Karpas-422 (cell line): ENCODE data around the gene NMT1. TPM values are rescaled to one million over a fixed set of nuclear protein-coding genes. Genes with fewer than 3 reads are reported as not detected.

ENCODE experiments used
- DNase-seq: peaks from one replicate; pipeline ENCODE4 v3.0.0-alpha.2; 2015
- H2AFZ ChIP-seq: fragments of 200-600 bp; sonication (generic); 2 replicates; pipeline ENCODE4 v1.6.1; 2014; ENCODE audit warnings: antibody characterized with exemption, low read length, mixed read lengths
- H3K27ac ChIP-seq: fragments of 200-600 bp; sonication (generic); 2 replicates; pipeline ENCODE4 v1.5.1; 2014; ENCODE audit warnings: mild to moderate bottlenecking, low read length, moderate library complexity
- H3K27me3 ChIP-seq: fragments of 200-600 bp; sonication (generic); 2 replicates; pipeline ENCODE4 v1.6.1; 2014; ENCODE audit warnings: low read length, mixed read lengths
- H3K36me3 ChIP-seq: fragments of 200-600 bp; sonication (generic); 2 replicates; pipeline ENCODE4 v1.6.1; 2014; ENCODE audit warnings: low read length, mixed read lengths; ENCODE audit not compliant: insufficient read depth
- H3K4me1 ChIP-seq: fragments of 200-600 bp; sonication (generic); 2 replicates; pipeline ENCODE4 v1.6.1; 2014; ENCODE audit warnings: mild to moderate bottlenecking, low read length, mixed read lengths
- H3K4me2 ChIP-seq: fragments of 200-600 bp; sonication (generic); 2 replicates; pipeline ENCODE4 v1.6.1; 2014; ENCODE audit warnings: low read length, low read depth, mild to moderate bottlenecking; ENCODE audit not compliant: poor library complexity, severe bottlenecking
- H3K4me3 ChIP-seq: fragments of 200-600 bp; sonication (generic); 2 replicates; pipeline ENCODE4 v1.5.1; 2014; ENCODE audit warnings: mild to moderate bottlenecking, antibody characterized with exemption, low read length, mixed read lengths
- H3K79me2 ChIP-seq: fragments of 200-600 bp; sonication (generic); 2 replicates; pipeline ENCODE4 v1.6.1; 2014; ENCODE audit warnings: mild to moderate bottlenecking, low read length, mixed read lengths
- H3K9ac ChIP-seq: fragments of 200-600 bp; sonication (generic); 2 replicates; pipeline ENCODE4 v1.6.0; 2014; ENCODE audit warnings: low read length
- H3K9me2 ChIP-seq: fragments of 200-600 bp; sonication (generic), shearing (Covaris generic); replicated peaks from 2 replicates; pipeline ENCODE4 v1.6.0; 2014; ENCODE audit warnings: mild to moderate bottlenecking, low read length, moderate library complexity; ENCODE audit not compliant: insufficient read depth
- H3K9me3 ChIP-seq: fragments of 300-700, 200-600 bp; sonication (generic); 2 replicates; pipeline ENCODE4 v1.6.1; 2014; ENCODE audit warnings: low read length, mixed read lengths
- H4K20me1 ChIP-seq: fragments of 200-600 bp; sonication (generic); 2 replicates; pipeline ENCODE4 v1.6.1; 2014; ENCODE audit warnings: mild to moderate bottlenecking, antibody characterized with exemption, low read length, low read depth; ENCODE audit not compliant: insufficient read depth
- total RNA-seq: library from RNA; depleted of rRNA; stranded (reverse); fragments of >200 nt; shearing (Covaris generic); gene quantifications from 2 replicates; pipeline ENCODE4 v1.2.3, GENCODE V29; 2014; ENCODE audit warnings: low replicate concordance

Gene NMT1
- total RNA-seq, 1 experiment from 2014 or later, result 48.5 TPM

- Histone ChIP-seq H4K20me1 (peaks cover 13% of the 10 kb centered on the region; the same call in 1 of the 2 replicates), H3K9me2 (no peaks in the 10 kb centered on the region), H3K27ac (no peak overlapping the region), H3K79me2 (no peaks in the 10 kb centered on the region), H3K9me3 (no peaks in the 10 kb centered on the region), H3K27me3 (no peaks in the 10 kb centered on the region), H3K36me3 (peaks cover 5% of the 10 kb centered on the region), H2AFZ (no peak overlapping the region), H3K4me1 (peaks cover 3% of the 10 kb centered on the region), H3K4me2 (no peak overlapping the region), H3K4me3 (no peak overlapping the region), H3K9ac (no peak overlapping the region)
- no peak for DNase-seq
Observed at GRCh38 chr17:45106582-45106981, 45.5 kb downstream of the NMT1 start.

GRCh38 chr17:45107293-45108010 lies 46.3 kb downstream of the NMT1 start:
- Histone ChIP-seq H2AFZ (no peak overlapping the region), H3K4me1 (peaks cover 9% of the 10 kb centered on the region), H4K20me1 (peaks cover 16% of the 10 kb centered on the region; the same call in 1 of the 2 replicates), H3K9me2 (no peaks in the 10 kb centered on the region), H3K9me3 (no peaks in the 10 kb centered on the region), H3K36me3 (peaks cover 5% of the 10 kb centered on the region), H3K27me3 (no peaks in the 10 kb centered on the region), H3K27ac (no peak overlapping the region), H3K9ac (no peak overlapping the region), H3K79me2 (no peaks in the 10 kb centered on the region), H3K4me3 (no peak overlapping the region), H3K4me2 (no peak overlapping the region)
- DNase-seq, result no peak

GRCh38 chr17:45108051-45108450 lies 46.9 kb downstream of the NMT1 start:
- Histone ChIP-seq H3K4me2 (no peak overlapping the region), H3K4me1 (peaks cover 9% of the 10 kb centered on the region), H4K20me1 (peaks cover 16% of the 10 kb centered on the region; the same call in 1 of the 2 replicates), H2AFZ (no peak overlapping the region), H3K36me3 (peaks cover 2% of the 10 kb centered on the region), H3K27me3 (no peaks in the 10 kb centered on the region), H3K9me2 (no peaks in the 10 kb centered on the region), H3K27ac (no peak overlapping the region), H3K9ac (no peak overlapping the region), H3K9me3 (no peaks in the 10 kb centered on the region), H3K4me3 (no peak overlapping the region), H3K79me2 (no peaks in the 10 kb centered on the region)
- no peak for DNase-seq

GRCh38 chr17:45108595-45109521 lies 47.7 kb downstream of the NMT1 start:
- H3K36me3 ChIP-seq, result no peaks in the 10 kb centered on the region; the same call in 1 of the 2 replicates
- no peak overlapping the region for H3K4me3 ChIP-seq
- no peak overlapping the region for H3K9ac ChIP-seq

GRCh38 chr17:45110676-45111611 lies 49.8 kb downstream of the NMT1 start:
- H3K27ac ChIP-seq, result no peak overlapping the region
- H3K27me3 ChIP-seq, result no peaks in the 10 kb centered on the region
- DNase-seq, result no peak
- peaks cover 9% of the 10 kb centered on the region for H3K4me1 ChIP-seq
- H2AFZ ChIP-seq, result no peak overlapping the region
- no peak overlapping the region for H3K9ac ChIP-seq
- H3K36me3 ChIP-seq, result no peaks in the 10 kb centered on the region
- H3K9me2 ChIP-seq, result no peaks in the 10 kb centered on the region
- H3K79me2 ChIP-seq, result no peaks in the 10 kb centered on the region
- H3K4me3 ChIP-seq, result no peak overlapping the region
- peaks cover 13% of the 10 kb centered on the region; the same call in 1 of the 2 replicates for H4K20me1 ChIP-seq
- H3K4me2 ChIP-seq, result no peak overlapping the region
- no peaks in the 10 kb centered on the region for H3K9me3 ChIP-seq

More at GRCh38 chr17:45108595-45109521, 47.7 kb downstream of the NMT1 start:
- Histone ChIP-seq H3K9me2 (no peaks in the 10 kb centered on the region), H4K20me1 (peaks cover 16% of the 10 kb centered on the region; the same call in 1 of the 2 replicates), H3K79me2 (no peaks in the 10 kb centered on the region), H3K27ac (no peak overlapping the region), H3K27me3 (no peaks in the 10 kb centered on the region), H3K4me2 (no peak overlapping the region), H3K4me1 (peaks cover 9% of the 10 kb centered on the region), H3K9me3 (no peaks in the 10 kb centered on the region), H2AFZ (no peak overlapping the region)
- DNase-seq, result no peak

GRCh38 chr17:45111850-45112249 lies 50.7 kb downstream of the NMT1 start:
- Histone ChIP-seq H3K4me3 (no peak overlapping the region), H3K27ac (no peak overlapping the region), H3K4me2 (no peak overlapping the region), H3K4me1 (peaks cover 9% of the 10 kb centered on the region), H3K36me3 (no peaks in the 10 kb centered on the region), H2AFZ (no peak overlapping the region), H3K79me2 (no peaks in the 10 kb centered on the region), H3K9me2 (no peaks in the 10 kb centered on the region), H3K9me3 (no peaks in the 10 kb centered on the region), H3K27me3 (no peaks in the 10 kb centered on the region), H3K9ac (no peak overlapping the region), H4K20me1 (peaks cover 13% of the 10 kb centered on the region; the same call in 1 of the 2 replicates)
- peak; percentile 57 for DNase-seq

GRCh38 chr17:45112559-45113423 lies 51.7 kb downstream of the NMT1 start:
- H4K20me1 ChIP-seq, result peaks cover 13% of the 10 kb centered on the region; the same call in 1 of the 2 replicates
- peaks cover 9% of the 10 kb centered on the region for H3K4me1 ChIP-seq
- no peaks in the 10 kb centered on the region for H3K36me3 ChIP-seq
- H3K9me2 ChIP-seq, result no peaks in the 10 kb centered on the region
- H3K4me3 ChIP-seq, result no peak overlapping the region
- no peaks in the 10 kb centered on the region for H3K9me3 ChIP-seq
- H3K27me3 ChIP-seq, result no peaks in the 10 kb centered on the region
- no peak overlapping the region for H3K4me2 ChIP-seq
- no peak overlapping the region for H3K9ac ChIP-seq
- no peak overlapping the region for H3K27ac ChIP-seq
- H3K79me2 ChIP-seq, result no peaks in the 10 kb centered on the region
- H2AFZ ChIP-seq, result no peak overlapping the region
- no peak for DNase-seq
